DMS79 treated with DMSO at 0.1 percent for 48 hours (cell line): Measurements from ENCODE around the gene ZMYM4.
"Not testable (repeated sequence)": the region's sequence is repeated elsewhere in the genome, so short reads cannot be mapped to it uniquely, and the experiment has no call there.

ENCODE experiments used
- DNase-seq: peaks from one replicate; lab custom pipeline; 2025; lab: John Stamatoyannopoulos, UW

ZMYM4 gene

DNA sequence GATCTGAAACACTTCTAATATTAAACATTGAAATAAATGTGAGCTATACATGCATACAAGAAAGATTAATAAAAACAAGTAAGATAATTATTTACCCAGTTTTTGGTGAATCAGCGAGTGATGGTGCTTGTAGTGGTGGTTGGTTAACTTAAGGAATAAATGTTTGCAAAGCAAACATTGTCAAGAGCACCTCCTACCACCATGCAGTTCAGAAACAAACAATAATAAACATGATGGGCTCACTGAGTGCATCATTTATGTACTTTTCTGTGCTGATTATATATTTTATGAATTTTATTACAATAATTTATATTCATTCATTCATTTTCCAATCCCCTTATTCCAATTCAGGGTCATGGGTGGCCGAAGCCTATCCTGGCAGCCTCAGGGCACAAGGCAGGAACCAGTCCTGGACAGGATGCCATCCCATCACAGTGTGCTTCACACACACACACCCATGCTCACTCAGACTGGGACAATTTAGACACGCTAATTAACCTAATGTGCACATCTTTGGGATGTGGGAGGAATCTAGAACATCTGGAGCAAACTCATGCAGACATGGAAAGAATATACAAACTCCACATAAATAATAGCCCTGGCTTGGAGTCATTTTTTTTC, 57.8 kb downstream of the ZMYM4 start:
- peak; percentile 50 for DNase-seq

DNA sequence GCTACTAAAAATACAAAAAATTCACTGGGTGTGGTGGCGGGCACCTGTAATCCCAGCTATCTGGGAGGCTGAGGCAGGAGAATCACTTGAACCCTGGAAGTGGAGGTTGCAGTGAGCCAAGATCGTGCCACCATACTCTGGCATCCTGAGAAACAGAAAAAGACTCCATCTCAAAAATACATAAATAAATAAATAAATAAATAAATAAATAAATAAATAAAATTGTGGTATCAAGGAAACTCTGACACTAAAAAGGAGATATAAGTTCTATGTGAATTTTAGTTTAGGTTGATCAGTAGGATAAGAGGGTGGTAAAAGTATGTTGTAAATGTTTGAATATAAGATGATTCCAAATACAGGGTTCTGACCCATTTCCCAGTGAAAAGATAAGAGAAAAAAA, 63.1 kb downstream of the ZMYM4 start:
- not testable (repeated sequence) for DNase-seq

- DNase-seq, result no peak
Observed at GRCh38 chr1:35334485-35334884, 66.0 kb downstream of the ZMYM4 start.

DNA sequence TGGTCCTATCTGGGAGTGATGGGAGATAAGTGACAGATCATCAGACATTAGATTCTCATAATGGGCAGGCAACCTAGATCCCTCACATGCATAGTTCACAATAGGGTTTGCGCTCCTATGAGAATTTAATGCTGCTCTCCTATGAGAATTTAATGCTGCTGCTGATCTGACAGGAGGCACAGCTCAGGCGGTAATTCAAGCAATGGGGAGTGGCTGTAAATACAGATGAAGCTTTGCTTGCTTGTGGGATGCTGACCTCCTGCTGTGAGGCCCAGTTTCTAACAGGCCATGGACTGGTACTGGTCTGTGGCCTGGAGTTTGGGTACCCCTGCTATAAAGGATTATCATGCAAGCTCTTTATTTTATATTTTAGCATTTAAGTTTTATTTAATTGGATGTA, 72.0 kb downstream of the ZMYM4 start:
- no peak for DNase-seq

GRCh38 chr1:35345439-35345981, 77.0 kb downstream of the ZMYM4 start:
- DNase-seq, result no peak

- no peak for DNase-seq
Observed at GRCh38 chr1:35350872-35351271, 82.4 kb downstream of the ZMYM4 start.

DNA sequence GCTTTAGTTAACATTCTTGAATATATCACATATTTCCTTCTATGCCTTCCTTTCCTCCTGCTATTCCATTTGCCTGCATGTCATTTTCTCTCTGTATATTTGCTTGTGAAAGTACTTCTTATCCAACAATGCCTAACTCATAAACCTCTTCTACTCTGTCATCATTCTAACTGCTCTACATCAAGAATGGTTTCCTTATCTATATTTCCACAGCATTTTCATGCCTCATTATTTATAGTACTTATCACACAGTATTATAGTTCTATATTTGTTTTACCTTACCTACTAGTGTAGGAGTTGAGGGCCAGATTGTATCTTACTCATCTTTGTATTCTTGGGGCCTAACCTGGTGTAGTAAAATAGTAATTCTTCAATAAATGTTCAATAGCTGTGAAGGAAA, 91.5 kb downstream of the ZMYM4 start:
- DNase-seq, result no peak

DNA sequence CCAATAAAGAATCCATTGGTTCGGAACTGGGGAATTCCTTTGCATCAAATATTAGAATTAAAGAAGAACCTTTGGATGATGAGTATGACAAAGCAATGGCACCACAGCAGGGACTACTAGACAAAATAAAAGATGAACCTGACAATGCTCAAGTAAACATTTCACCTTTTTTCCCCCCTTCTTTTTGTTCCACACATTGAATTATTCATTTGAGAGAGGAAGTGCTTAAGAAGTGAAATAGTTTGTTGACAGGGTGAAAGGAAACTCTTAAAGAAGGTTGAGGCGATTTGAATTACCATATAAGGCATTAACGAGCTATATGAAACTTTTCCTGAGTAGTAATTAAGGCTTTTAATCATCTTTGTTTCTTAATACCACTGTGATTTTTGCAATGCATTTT, 93.1 kb downstream of the ZMYM4 start:
- no peak for DNase-seq

GRCh38 chr1:35364741-35365140, 96.2 kb downstream of the ZMYM4 start:
- no peak for DNase-seq

DNA sequence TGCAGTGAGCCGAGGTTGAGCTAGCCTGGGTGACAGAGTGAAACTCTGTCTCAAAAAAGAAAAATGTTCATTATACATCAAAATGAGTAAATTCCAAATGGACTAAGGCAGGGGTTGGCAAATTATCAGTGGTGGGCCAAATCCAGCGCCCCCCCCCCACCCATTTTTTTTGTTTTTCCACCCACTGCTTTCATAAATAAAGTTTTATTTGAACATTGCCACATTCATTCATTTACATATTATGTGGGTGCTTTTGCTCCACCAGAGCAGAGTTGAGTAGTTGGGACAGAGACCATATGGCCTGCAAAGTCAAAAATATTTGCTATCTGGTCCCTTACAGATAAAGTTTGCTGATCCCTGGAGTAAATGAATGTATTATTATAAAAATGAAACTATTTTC, 99.4 kb downstream of the ZMYM4 start:
- no peak for DNase-seq

- no peak for DNase-seq
Observed at GRCh38 chr1:35369922-35370671, 101.6 kb downstream of the ZMYM4 start.

DNA sequence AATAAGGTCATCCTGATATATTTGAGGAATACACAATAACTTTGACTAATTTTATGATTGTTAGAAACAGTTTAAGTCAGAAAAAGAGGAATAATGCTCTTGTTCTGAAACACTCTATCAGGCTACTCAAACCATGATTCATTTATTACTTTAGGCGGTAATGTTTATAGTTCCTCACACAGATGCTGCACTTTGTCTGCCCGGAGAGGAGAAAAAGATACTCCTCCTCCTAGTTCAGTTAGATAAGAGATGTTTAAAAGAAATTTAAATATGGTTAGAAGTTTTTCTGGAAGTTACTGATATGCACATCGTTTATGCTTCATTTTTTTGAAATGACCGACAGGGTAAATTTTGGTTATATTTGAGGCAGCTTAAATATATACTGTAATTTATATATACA, 103.0 kb downstream of the ZMYM4 start:
- no peak for DNase-seq

DNA sequence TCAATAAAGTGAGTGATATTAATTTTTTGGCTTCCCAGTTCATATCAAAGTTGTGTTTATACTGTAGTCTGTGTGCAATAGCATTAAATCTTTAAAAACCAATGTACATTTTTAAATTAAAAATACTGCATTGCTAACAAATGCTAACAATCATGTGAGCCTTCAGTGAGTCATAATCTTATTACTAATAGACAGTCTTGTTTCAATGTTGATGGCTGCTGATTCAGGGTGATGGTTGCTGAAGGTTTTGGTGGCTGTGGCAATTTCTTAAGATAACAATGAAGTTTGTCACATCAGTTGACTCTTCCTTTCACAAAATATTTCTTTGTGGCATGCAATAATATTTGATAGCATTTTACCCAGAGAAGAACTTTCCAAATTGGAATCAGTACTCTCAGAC, 109.0 kb downstream of the ZMYM4 start:
- no peak for DNase-seq

GRCh38 chr1:35379317-35380000, 111.0 kb downstream of the ZMYM4 start:
- no peak for DNase-seq

DNA sequence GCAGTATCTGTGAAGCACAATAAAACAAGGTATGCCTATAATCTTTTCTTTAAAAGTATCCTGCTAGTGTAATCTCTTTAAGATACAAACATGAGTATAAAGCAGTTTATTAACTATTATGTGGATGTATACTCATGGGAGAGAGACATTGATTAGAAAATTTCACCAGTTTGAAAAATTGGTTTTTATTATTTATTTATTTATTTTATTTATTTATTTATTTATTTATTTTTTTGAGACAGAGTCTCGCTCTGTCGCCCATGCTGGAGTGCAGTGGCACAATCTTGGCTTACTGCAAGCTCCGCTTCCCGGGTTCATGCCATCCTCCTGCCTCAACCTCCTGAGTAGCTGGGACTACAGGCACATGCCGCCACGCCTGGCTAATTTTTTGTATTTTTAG, 111.6 kb downstream of the ZMYM4 start:
- not testable (repeated sequence) for DNase-seq

GRCh38 chr1:35382107-35382506, 113.6 kb downstream of the ZMYM4 start:
- no peak for DNase-seq

- no peak for DNase-seq
Observed at GRCh38 chr1:35386290-35386689, 117.8 kb downstream of the ZMYM4 start.

DNA sequence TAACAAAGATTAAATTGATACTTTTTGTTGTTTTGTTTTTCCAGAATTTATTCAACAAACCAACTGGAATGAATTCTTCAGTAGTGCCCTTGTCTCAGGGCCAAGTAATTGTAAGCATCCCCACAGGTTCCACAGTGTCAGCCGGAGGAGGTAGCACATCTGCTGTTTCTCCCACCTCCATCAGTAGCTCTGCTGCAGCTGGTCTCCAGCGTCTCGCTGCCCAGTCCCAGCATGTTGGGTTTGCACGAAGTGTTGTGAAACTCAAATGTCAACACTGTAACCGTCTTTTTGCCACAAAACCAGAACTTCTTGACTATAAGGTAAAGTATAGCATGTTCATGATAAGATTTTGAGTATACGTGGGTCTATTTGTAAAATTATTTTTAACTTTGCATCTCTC, 118.5 kb downstream of the ZMYM4 start:
- DNase-seq, result no peak

DNA sequence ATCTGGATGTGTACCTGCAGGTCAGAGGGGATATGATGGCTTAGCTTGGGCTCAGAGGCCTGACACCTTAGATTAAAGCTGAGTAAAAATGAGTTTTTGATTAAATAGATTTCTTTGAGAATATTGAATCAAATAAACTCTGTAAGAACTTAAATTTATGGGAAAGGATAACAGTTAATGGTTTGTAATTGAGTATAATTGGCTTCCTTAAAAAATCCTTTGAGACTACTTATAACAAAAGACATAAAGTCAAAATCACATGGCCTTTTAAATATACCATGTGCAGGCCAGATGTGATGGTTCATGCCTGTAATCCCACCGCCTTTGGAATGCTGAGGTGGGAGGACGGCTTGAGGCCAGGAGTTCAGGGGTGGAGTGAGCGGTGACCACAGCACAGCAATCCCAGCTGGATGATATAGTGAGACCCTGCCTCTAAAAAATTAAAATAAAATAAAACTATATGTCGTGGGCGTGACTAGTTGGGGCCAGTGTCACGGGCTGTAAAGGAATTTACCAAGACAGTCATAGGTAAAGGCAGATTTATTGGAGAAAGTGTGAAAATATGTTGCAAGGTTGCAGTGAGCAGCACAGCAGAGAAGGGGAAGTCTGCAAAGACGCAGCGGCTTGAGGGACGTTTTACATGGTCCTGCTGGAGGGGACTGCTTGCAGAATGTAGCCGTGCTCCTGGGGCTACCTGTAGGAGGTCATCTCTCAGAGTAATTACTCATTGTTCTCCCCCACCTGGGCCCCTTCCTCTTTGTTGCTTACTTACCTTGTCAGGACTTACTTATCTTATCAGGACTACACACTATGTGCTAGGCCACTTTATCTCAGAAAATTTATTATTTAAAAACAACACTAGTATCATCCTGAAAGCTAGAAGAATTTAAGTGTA, 122.3 kb downstream of the ZMYM4 start:
- no peak for DNase-seq

GRCh38 chr1:35394386-35394785, 125.9 kb downstream of the ZMYM4 start:
- no peak for DNase-seq

- DNase-seq, result no peak
Observed at GRCh38 chr1:35398739-35399138, 130.2 kb downstream of the ZMYM4 start.

DNA sequence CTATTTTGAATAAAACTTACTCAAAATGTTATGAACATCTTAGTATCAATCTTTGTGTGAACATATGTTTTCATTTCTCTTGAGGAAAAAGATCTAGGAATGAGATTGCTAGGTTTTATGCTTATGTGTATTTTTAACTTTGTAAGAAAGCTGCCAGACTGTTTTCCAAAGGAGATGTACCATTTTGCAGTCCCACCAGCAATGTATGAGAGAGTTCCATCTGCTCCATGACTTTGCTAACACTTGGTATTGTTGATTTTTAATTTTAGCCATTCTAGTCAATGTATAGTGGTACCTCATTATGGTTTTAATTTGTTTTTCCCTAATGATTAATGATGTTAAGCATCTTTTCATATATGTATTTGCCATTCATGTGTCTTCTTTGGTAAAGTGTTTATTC, 132.5 kb downstream of the ZMYM4 start:
- DNase-seq, result no peak
